HG03064 (cell line): ENCODE data around the gene MYL10.

Source experiments
- ATAC-seq: cut with Tn5 transposase; IDR thresholded peaks from one replicate; pipeline ENCODE4 v1.9.1; 2021; ENCODE audit warnings: low read depth; ENCODE audit not compliant: unreplicated experiment

MYL10 gene

DNA sequence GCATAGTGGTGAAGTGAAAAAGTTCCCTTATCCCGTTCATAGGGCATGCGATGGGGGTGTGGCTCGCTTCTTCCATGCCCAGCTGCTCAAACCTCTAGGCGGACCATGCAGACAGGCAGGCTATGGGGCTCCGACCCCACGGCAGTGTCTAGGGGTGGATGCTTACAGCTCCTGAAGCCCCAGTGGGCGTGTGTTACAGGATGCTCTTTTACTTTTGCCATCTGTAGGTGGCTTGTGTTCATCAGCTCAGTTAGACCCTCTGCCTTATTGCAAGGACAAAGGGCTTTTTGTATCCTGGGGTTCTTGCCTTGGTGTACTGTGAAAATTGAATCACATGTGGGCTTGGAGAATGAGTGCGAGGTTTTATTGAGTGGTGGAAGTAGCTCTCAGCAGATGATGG, at the start of gene MYL10:
Gene MYL10, minus strand, starts transcription at position 126 of the 400 bp plus-strand sequence. CDS start 178 bp downstream, outside the sequence.
- ATAC-seq, result no peak

DNA sequence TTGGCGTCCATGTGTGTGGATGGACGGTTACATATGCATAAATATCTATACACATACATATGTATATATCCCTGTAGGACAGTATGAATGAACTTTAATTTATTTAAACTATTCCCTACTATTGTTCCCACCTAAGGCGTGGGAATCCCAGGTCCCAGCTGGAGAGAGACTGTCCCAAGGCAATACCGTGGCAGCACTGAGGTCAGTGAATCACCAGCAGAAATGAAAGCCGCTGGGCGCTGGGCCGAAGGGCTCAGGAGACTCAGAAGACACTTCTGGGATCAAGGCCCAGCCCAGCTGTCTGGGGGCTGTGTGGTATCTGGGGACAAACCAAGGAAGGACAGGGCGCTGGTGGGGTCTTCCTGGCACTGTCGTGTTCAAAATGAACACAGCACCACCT, 49.6 kb upstream of the MYL10 start:
- ATAC-seq, result no peak

GRCh38 chr7:101677797-101678479, 48.8 kb upstream of the MYL10 start:
- no peak for ATAC-seq

DNA sequence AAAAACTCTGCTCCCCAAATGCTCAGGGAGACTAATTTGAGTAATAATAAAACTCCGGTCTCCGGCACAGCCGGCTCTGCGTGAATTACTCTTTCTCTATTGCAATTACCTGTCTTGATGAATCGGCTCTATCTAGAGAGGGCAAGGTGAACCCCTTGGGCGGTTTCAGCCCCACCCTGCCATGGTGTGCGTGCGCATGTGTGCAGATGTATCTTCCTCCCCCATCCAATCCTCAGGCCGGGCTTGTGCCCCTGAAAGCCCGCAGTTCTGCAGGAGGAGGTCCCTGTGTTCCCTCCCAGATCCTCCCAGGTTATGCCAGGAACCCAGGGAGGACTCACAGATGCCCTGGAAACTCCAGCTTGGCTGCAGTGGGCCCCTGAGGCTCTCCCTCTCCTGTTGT, 48.3 kb upstream of the MYL10 start:
- ATAC-seq, result no peak

- ATAC-seq, result no peak
These were observed 47.9 kb upstream of the MYL10 start for GRCh38 chr7:101676956-101677355.

DNA sequence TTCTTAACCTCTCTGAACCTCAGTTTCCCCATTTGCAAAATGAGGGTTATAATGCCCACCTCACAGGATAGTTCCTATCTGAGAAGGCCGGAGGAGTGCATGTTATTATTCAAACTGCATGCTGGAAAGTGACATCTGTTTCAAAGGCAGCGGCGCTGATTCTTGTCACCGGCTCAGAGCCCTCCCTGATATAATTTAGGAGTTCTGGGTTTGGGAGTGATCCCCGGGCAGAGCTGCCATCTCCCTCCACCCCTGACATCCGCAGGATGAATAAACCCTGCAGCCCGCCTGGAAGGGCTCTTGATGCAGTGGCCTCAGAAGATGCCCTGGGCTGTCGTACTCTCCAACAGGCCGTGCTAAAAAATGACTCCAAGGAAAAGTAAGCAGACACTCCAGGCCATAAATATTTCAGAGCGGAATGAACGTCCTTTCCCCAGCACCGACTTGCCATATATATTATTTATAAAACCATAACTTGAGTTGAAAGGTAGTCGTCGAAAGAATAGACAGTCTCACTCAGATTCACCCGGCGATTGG, 47.0 kb upstream of the MYL10 start:
- ATAC-seq, result no peak

GRCh38 chr7:101674439-101674838, 45.3 kb upstream of the MYL10 start:
- ATAC-seq, result no peak

DNA sequence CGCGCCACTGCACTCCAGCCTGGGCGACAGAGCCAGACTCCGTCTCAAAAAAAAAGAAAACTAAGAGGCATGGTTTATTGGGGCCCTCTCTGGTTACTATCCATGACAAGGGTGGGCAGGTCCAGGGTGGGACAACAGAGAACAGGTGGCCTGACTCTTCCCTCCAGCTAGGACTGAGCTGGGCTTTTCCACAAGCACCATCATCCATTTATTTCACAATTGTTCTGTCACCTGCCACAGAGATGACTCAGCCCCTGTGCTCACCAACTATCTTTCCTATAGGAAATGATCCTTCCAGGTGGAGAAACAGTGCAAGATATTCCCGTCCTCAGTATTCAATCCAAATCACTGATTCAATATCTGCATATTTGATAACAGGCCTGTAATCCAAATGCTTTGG, 44.9 kb upstream of the MYL10 start:
- ATAC-seq, result no peak

DNA sequence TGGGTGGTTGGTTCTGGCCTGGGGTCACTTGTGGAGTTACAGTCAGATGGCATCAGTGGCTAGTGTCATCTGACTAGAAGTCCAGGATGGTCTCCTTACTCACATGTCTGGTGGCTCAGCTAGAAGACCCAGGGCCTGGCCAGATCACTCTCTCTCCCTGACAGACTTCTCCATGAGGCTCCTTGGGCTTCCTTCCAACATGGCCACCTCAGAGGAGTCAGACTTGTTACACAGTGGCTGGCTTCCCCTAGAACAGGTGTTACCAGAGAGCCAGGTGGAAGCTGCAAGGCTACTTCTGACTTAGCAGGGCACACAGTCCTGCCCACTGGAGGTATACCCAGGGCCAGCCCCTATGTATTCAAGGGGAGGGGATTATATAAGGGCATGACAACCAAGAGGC, 44.2 kb upstream of the MYL10 start:
- no peak for ATAC-seq

GRCh38 chr7:101671371-101672356, 42.6 kb upstream of the MYL10 start:
- ATAC-seq, result no peak

DNA sequence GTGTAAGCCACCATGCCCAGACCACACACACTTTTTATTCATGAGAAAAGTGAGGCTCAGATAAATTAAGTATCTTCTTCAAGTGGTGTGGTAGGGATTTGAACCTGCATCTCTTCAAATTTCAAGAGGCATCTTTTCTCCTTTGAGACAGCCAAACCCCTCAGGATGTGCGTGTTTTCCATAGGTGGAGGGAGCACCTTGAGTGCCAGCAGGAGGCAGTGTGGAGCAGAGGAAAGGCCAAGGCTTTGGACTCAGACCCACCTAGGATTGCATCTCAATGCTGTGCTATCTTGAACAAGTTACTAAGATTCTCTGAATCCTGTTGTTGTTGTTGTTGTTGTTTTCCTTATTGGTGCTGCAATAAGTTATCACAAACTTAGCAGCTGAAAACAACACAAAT, 40.2 kb upstream of the MYL10 start:
- no peak for ATAC-seq

- ATAC-seq, result no peak
These were observed 39.6 kb upstream of the MYL10 start for GRCh38 chr7:101668726-101669125.

GRCh38 chr7:101667920-101668319, 38.8 kb upstream of the MYL10 start:
- ATAC-seq, result no peak

- ATAC-seq, result no peak
These were observed 38.3 kb upstream of the MYL10 start for GRCh38 chr7:101667399-101667798.

- ATAC-seq, result no peak
These were observed 37.6 kb upstream of the MYL10 start for GRCh38 chr7:101666741-101667140.

GRCh38 chr7:101666293-101666692, 37.2 kb upstream of the MYL10 start:
- no peak for ATAC-seq

GRCh38 chr7:101664893-101665471, 35.9 kb upstream of the MYL10 start:
- no peak for ATAC-seq

DNA sequence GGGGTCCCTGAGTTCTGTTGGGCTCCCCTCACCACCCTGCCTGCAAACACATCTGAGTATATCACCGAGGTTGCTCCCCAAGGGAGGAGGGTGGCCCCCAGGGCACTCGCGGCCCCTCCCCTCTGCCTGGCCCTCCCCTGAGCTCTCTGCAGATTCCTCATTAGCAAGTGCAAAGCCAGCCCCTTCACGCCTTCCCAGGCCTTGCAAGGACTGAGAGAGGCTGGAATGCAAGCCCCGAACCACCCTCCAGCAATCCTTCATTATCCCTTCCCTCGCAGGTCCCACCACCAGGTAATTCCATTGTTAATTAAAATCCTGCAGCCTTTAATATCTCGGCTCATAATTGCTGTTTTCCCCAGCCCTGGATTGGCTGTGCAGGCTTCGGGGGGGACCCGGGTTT, 35.3 kb upstream of the MYL10 start:
- no peak for ATAC-seq

- ATAC-seq, result no peak
These were observed 34.7 kb upstream of the MYL10 start for GRCh38 chr7:101663747-101664146.

- ATAC-seq, result no peak
These were observed 33.4 kb upstream of the MYL10 start for GRCh38 chr7:101662447-101662998.

GRCh38 chr7:101659706-101660105, 30.6 kb upstream of the MYL10 start:
- ATAC-seq, result no peak
